Neural progenitor cell (in vitro differentiated cells): ENCODE results near the gene LATS2.

Experiments used
- EZH2 ChIP-seq: fragments of 200-600 bp; sonication (generic); IDR thresholded peaks from 2 replicates; pipeline ENCODE4 v1.6.1; 2017; ENCODE audit warnings: antibody characterized with exemption, mild to moderate bottlenecking, moderate library complexity
- TF ChIP-seq, protein P1 (sequence below): fragments of 200-600 bp; sonication (generic); IDR thresholded peaks from 2 replicates; pipeline ENCODE4 v1.5.1; 2017; ENCODE audit warnings: antibody characterized with exemption, mild to moderate bottlenecking

DNA sequence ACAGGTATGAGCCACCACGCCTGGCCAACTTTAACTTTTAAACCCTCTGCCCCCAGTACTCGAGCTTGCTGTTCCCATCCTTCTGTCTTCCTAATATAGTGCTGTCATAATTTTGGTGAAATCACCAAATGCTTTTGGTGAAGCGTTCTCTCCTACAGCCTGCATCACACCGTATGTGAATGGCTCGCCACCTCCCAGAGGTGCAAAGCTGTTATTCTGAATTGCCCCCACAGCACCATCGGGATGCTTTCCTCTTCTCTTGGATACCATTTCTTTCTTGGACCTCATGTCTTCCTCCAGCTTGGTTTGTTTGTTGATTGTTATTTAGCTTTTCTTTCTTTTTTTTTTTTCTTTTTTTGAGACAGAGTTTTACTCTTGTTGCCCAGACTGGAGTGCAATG is 105.9 kb downstream of the LATS2 start:
- TF ChIP-seq, protein P1, sequence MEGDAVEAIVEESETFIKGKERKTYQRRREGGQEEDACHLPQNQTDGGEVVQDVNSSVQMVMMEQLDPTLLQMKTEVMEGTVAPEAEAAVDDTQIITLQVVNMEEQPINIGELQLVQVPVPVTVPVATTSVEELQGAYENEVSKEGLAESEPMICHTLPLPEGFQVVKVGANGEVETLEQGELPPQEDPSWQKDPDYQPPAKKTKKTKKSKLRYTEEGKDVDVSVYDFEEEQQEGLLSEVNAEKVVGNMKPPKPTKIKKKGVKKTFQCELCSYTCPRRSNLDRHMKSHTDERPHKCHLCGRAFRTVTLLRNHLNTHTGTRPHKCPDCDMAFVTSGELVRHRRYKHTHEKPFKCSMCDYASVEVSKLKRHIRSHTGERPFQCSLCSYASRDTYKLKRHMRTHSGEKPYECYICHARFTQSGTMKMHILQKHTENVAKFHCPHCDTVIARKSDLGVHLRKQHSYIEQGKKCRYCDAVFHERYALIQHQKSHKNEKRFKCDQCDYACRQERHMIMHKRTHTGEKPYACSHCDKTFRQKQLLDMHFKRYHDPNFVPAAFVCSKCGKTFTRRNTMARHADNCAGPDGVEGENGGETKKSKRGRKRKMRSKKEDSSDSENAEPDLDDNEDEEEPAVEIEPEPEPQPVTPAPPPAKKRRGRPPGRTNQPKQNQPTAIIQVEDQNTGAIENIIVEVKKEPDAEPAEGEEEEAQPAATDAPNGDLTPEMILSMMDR: no peak
- no peak for TF ChIP-seq EZH2
